ENCODE results near the gene BOK. TPM values are rescaled to one million over a fixed set of nuclear protein-coding genes. Genes with fewer than 3 reads are reported as not detected.
"Not testable (repeated sequence)": the region's sequence is repeated elsewhere in the genome, so short reads cannot be mapped to it uniquely, and the experiment has no call there.

Gene BOK
- total RNA-seq, 1 donor from 2014 or later: 46.8 TPM

DNA sequence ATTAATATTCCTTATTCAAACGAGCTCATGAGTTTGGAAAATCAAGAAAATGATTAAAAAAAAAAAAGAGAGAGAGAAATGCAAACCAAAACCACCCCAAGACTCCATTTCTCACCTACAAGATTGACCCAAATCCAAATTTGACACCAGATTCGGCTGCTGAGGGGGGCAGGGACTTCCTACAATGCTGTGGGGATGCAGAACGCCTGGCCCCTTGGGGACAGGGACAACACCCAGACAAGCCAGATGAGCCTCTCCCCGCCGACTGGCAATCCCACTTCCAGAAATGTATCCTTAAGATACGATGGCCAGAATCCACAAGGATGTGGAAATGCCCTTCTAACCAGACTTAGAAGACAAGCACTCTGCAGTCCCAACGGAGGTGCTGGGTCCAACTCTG lies 20.7 kb downstream of the BOK start:
- peaks cover 17% of the 10 kb centered on the region for H3K4me1 Mint-ChIP-seq (ENCODE audit: low read depth)
- no peak overlapping the region for H3K4me3 Mint-ChIP-seq (ENCODE audit: unreplicated experiment)
- DNase-seq (ENCODE audit: low spot score): peak; percentile 24
- H3K27me3 Mint-ChIP-seq (ENCODE audit: low read depth): no peaks in the 10 kb centered on the region
- H3K9me3 Mint-ChIP-seq (ENCODE audit: low read depth): peaks cover 11% of the 10 kb centered on the region
- no peak overlapping the region for H3K27ac Mint-ChIP-seq (ENCODE audit: unreplicated experiment)
- peaks cover 23% of the 10 kb centered on the region for H3K36me3 Mint-ChIP-seq (ENCODE audit: low read depth)
- TF ChIP-seq, protein P1, sequence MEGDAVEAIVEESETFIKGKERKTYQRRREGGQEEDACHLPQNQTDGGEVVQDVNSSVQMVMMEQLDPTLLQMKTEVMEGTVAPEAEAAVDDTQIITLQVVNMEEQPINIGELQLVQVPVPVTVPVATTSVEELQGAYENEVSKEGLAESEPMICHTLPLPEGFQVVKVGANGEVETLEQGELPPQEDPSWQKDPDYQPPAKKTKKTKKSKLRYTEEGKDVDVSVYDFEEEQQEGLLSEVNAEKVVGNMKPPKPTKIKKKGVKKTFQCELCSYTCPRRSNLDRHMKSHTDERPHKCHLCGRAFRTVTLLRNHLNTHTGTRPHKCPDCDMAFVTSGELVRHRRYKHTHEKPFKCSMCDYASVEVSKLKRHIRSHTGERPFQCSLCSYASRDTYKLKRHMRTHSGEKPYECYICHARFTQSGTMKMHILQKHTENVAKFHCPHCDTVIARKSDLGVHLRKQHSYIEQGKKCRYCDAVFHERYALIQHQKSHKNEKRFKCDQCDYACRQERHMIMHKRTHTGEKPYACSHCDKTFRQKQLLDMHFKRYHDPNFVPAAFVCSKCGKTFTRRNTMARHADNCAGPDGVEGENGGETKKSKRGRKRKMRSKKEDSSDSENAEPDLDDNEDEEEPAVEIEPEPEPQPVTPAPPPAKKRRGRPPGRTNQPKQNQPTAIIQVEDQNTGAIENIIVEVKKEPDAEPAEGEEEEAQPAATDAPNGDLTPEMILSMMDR (IDR thresholded peaks at IDR 0.05): no peak

DNA sequence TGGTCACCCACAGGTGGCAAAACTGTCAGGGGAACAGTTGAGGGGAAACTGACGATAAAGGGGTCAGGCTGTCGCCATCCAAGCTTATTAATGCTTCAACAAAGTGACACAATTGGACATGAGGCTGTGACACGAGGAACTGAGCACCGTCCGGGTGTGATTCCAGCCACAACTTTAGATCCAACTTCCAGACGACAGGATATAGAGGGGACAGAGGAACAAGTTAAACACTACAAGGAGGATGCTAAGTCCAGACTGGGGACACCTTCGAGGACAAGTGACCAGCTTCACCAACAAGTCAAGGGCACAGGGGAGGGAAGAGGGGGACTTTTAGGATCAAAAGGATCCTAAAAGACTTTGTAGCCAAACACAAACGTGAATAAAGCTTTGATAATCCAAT lies 23.8 kb downstream of the BOK start:
- Mint-ChIP-seq H3K36me3 (ENCODE audit: low read depth) (peaks cover 49% of the 10 kb centered on the region), H3K4me3 (ENCODE audit: unreplicated experiment) (no peak overlapping the region), H3K27me3 (ENCODE audit: low read depth) (no peaks in the 10 kb centered on the region), H3K4me1 (ENCODE audit: low read depth) (peaks cover 17% of the 10 kb centered on the region), H3K27ac (ENCODE audit: unreplicated experiment) (no peak overlapping the region), H3K9me3 (ENCODE audit: low read depth) (peaks cover 34% of the 10 kb centered on the region)
- TF ChIP-seq, protein P1 (IDR thresholded peaks at IDR 0.05): no peak
- peak; percentile 17 for DNase-seq (ENCODE audit: low spot score)

DNA sequence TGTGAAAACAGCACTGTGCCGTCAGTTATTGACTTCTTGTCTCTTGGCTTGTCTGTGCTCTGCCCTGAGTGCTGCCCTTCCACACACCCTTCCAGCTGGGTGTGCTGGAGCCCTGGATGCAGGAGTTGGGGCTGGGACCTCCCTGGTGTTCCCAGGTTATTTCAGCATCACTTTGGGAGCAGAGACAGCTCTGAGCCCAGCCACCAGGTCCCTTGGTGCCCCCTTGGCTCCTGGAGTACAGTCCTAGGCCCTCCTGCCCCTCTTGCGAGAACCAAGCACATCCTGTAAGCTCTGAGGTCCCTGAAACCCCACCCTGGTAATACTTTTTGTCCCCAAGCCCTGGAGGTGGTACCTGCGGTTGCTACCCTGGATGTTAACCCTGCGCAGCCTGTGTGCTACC lies 24.3 kb downstream of the BOK start:
- Mint-ChIP-seq H3K27me3 (ENCODE audit: low read depth) (no peaks in the 10 kb centered on the region), H3K27ac (ENCODE audit: unreplicated experiment) (no peak overlapping the region), H3K4me3 (ENCODE audit: unreplicated experiment) (no peak overlapping the region), H3K36me3 (ENCODE audit: low read depth) (peaks cover 54% of the 10 kb centered on the region), H3K4me1 (ENCODE audit: low read depth) (peaks cover 12% of the 10 kb centered on the region), H3K9me3 (ENCODE audit: low read depth) (peaks cover 35% of the 10 kb centered on the region)
- DNase-seq (ENCODE audit: low spot score): peak; percentile 40
- TF ChIP-seq, protein P1 (IDR thresholded peaks at IDR 0.05): no peak

DNA sequence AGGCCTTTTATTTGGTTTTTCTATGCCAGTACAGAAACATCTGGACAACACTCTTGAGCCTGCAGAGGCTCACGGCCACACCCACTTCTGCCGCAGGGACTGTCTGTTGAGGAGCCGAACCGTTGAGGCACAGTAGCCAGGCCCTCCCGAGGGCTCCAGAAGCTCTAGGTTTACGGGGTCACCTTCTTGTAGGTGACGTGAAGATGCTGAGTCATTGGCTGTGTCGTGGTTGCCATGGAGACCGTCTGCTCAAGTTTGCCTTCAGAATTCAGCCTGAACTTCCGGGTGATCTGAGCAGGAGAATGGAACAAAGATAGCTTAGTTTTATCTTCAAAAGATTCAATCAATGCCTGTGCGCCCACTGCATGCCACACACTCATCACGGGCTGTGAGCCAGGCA lies 25.9 kb downstream of the BOK start:
- Mint-ChIP-seq H3K27me3 (ENCODE audit: low read depth) (no peaks in the 10 kb centered on the region), H3K27ac (ENCODE audit: unreplicated experiment) (no peak overlapping the region), H3K36me3 (ENCODE audit: low read depth) (peaks cover 65% of the 10 kb centered on the region), H3K4me1 (ENCODE audit: low read depth) (no peaks in the 10 kb centered on the region), H3K4me3 (ENCODE audit: unreplicated experiment) (no peak overlapping the region), H3K9me3 (ENCODE audit: low read depth) (peaks cover 46% of the 10 kb centered on the region)
- peak; percentile 37 for DNase-seq (ENCODE audit: low spot score)
- TF ChIP-seq, protein P1 (IDR thresholded peaks at IDR 0.05): no peak

DNA sequence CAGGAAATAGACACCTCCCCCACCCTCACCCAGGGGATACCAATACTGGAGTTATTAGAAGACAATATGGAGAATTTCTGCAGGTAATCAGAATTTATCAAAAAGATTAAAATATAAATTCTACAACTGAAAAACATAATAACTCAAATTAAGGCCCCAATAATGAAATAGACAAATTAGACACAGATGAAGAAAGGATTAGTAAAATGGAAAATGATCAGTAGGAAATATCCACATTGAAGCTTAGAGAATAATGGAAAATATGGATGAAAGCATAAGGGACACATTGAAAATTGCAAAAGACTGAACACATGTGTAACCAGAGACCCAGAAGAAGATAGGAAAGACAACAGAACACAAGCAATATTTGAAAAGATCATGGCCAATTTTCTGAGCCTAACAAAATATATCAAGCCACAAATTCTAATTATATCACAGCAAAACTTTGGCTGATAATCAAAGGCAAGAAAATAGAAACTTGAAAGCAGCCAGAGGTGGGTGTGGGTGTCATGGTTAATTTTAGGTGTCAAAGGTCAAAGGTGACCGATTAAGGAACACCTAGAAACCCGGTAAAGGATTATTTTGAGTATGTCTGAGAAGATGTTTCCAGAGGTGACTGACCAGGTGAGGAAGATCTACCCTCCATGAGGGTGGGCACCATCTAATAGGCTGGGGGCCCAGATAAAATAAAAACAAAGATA lies 28.2 kb downstream of the BOK start:
- no peak for DNase-seq (ENCODE audit: low spot score)
- Mint-ChIP-seq H3K27ac (ENCODE audit: unreplicated experiment) (no peak overlapping the region), H3K36me3 (ENCODE audit: low read depth) (peaks cover 65% of the 10 kb centered on the region), H3K27me3 (ENCODE audit: low read depth) (no peaks in the 10 kb centered on the region), H3K9me3 (ENCODE audit: low read depth) (peaks cover 45% of the 10 kb centered on the region), H3K4me1 (ENCODE audit: low read depth) (no peaks in the 10 kb centered on the region), H3K4me3 (ENCODE audit: unreplicated experiment) (no peak overlapping the region)
- TF ChIP-seq, protein P1 (IDR thresholded peaks at IDR 0.05): no peak

DNA sequence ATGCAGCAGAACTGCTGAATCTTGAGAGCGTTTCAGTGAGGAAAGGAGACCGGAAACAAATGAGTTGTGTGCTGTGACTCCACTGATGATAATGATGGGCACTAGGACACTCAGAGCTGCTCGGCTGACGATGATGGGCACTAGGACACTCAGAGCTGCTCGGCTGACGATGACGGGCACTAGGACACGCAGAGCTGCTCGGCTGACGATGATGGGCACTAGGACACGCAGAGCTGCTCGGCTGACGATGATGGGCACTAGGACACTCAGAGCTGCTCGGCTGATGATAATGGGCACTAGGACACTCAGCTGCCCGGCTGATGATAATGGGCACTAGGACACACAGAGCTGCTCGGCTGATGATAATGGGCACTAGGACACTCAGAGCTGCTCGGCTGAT lies 31.3 kb downstream of the BOK start:
- H3K4me3 Mint-ChIP-seq (ENCODE audit: unreplicated experiment); H3K27me3 Mint-ChIP-seq (ENCODE audit: low read depth); H3K27ac Mint-ChIP-seq (ENCODE audit: unreplicated experiment); H3K4me1 Mint-ChIP-seq (ENCODE audit: low read depth): not testable (repeated sequence)
- DNase-seq (ENCODE audit: low spot score): peak; percentile 48
- Mint-ChIP-seq H3K9me3 (ENCODE audit: low read depth) (peaks cover 30% of the 10 kb centered on the region), H3K36me3 (ENCODE audit: low read depth) (peaks cover 41% of the 10 kb centered on the region)

DNA sequence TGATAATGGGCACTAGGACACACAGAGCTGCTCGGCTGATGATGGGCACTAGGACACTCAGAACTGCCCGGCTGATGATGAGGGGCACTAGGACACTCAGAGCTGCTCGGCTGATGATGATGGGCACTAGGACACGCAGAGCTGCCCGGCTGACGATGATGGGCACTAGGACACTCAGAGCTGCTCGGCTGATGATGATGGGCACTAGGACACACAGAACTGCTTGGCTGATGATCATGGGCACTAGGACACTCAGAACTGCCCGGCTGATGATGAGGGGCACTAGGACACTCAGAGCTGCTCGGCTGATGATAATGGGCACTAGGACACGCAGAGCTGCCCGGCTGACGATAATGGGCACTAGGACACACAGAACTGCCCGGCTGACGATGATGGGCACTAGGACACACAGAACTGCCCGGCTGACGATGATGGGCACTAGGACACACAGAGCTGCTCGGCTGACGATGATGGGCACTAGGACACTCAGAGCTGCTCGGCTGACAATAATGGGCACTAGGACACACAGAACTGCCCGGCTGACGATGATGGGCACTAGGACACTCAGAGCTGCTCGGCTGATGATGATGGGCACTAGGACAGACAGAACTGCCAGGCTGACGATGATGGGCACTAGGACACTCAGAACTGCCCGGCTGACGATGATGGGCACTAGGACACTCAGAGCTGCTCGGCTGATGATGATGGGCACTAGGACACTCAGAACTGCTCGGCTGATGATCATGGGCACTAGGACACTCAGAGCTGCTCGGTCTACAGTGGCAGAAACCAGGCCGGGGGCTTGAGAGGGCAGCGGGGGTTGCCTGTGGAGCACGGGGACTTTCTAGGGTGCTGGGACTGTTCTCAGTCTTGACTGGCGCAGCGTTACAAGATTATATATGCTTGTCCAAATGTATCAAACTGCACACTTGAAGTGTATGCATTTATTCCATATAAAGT lies 32.2 kb downstream of the BOK start:
- not testable (repeated sequence) for H3K27me3 Mint-ChIP-seq (ENCODE audit: low read depth); H3K4me1 Mint-ChIP-seq (ENCODE audit: low read depth); H3K27ac Mint-ChIP-seq (ENCODE audit: unreplicated experiment); H3K4me3 Mint-ChIP-seq (ENCODE audit: unreplicated experiment)
- Mint-ChIP-seq H3K36me3 (ENCODE audit: low read depth) (peaks cover 34% of the 10 kb centered on the region), H3K9me3 (ENCODE audit: low read depth) (peaks cover 22% of the 10 kb centered on the region)
- DNase-seq (ENCODE audit: low spot score): peak; percentile 62
